Chondrocyte (in vitro differentiated cells): ENCODE results near the gene DLG4. TPM values are rescaled to one million over a fixed set of nuclear protein-coding genes. Genes with fewer than 3 reads are reported as not detected.

Experiments used
- DNase-seq: peaks from one replicate; pipeline ENCODE4 v3.0.0; 2021; ENCODE audit warnings: mixed read lengths, low spot score
- H3K27ac Mint-ChIP-seq: one replicate; pipeline ENCODE4 v1.8.0; 2021; ENCODE audit warnings: mild to moderate bottlenecking, moderate library complexity, mixed read lengths; ENCODE audit not compliant: unreplicated experiment
- H3K27me3 Mint-ChIP-seq: 2 replicates; pipeline ENCODE4 v1.8.0; 2021; ENCODE audit warnings: low read depth, mixed read lengths
- H3K36me3 Mint-ChIP-seq: 2 replicates; pipeline ENCODE4 v1.8.0; 2021; ENCODE audit warnings: low read depth, mixed read lengths
- H3K4me1 Mint-ChIP-seq: 2 replicates; pipeline ENCODE4 v1.8.0; 2021; ENCODE audit warnings: low read depth, mild to moderate bottlenecking, mixed read lengths
- H3K4me3 Mint-ChIP-seq: one replicate; pipeline ENCODE4 v1.8.0; 2021; ENCODE audit warnings: mild to moderate bottlenecking, moderate library complexity, mixed read lengths; ENCODE audit not compliant: unreplicated experiment
- H3K9me3 Mint-ChIP-seq: 2 replicates; pipeline ENCODE4 v1.8.0; 2021; ENCODE audit warnings: low read depth, mixed read lengths
- CTCF ChIP-seq: fragments of 200-600 bp; sonication (generic); IDR thresholded peaks from 2 replicates; pipeline ENCODE4 v1.5.0; 2021; ENCODE audit warnings: antibody characterized with exemption, mild to moderate bottlenecking, moderate library complexity
- microRNA-seq: library from miRNA; unstranded; fragments of <30 nt; microRNA quantifications from one replicate; pipeline ENCODE4 v1.2.0, GENCODE V29; 2020; ENCODE audit warnings: borderline number of aligned reads
- total RNA-seq: library from RNA; stranded (reverse); gene quantifications from 3 replicates; pipeline ENCODE4 v1.2.1, GENCODE V29; 2021

DLG4 gene
- total RNA-seq, 1 donor from 2014 or later = 28.3 TPM

- Mint-ChIP-seq H3K36me3 (no peaks in the 10 kb centered on the region), H3K9me3 (no peaks in the 10 kb centered on the region), H3K27ac (no peak overlapping the region), H3K4me1 (peaks cover 2% of the 10 kb centered on the region), H3K27me3 (peaks cover 45% of the 10 kb centered on the region), H3K4me3 (no peak overlapping the region)
- no peak for TF ChIP-seq CTCF
- DNase-seq = no peak
Observed at GRCh38 chr17:7137171-7137943, 82.3 kb downstream of the DLG4 start.

Small RNAs within 50 kb of the gene (microRNA-seq; reads per million reads assigned to microRNA genes)
- gene MIR324 = 4,523 reads per million, percentile 90 among the genes with 10 or more reads in this experiment

Other genes starting within 250 kb of the DLG4 start
- gene ALOX12, start 223.8 kb downstream of the DLG4 start, total RNA-seq = not detected in 3 replicates
- 241 to 266 TPM (median 259 TPM) in 3 replicates for gene RNASEK, start 207.2 kb downstream of the DLG4 start, total RNA-seq
- gene BCL6B, start 196.8 kb downstream of the DLG4 start, total RNA-seq = not detected in 3 replicates
- 3.5 to 5.4 TPM (median 4.8 TPM) in 3 replicates for gene SLC16A13, start 183.8 kb downstream of the DLG4 start, total RNA-seq
- 0.41 to 0.85 TPM (median 0.47 TPM) in 3 replicates for gene SLC16A11, start 175.7 kb downstream of the DLG4 start, total RNA-seq
- gene CLEC10A, start 139.6 kb downstream of the DLG4 start, total RNA-seq = not detected in 3 replicates
- not detected in 3 replicates for gene ASGR2, start 105.0 kb downstream of the DLG4 start, total RNA-seq
- gene ASGR1, start 40.5 kb downstream of the DLG4 start, total RNA-seq = 0.46 to 1.9 TPM (median 0.97 TPM) in 3 replicates
- gene ACADVL, start 102 bp upstream of the DLG4 start, total RNA-seq = 427 to 584 TPM (median 454 TPM) in 3 replicates
- 58.8 to 65.2 TPM (median 59.5 TPM) in 3 replicates for gene DVL2, start 14.7 kb upstream of the DLG4 start, total RNA-seq
- 49.5 to 57.8 TPM (median 53.1 TPM) in 3 replicates for gene PHF23, start 19.6 kb upstream of the DLG4 start, total RNA-seq
- 449 to 459 TPM (median 455 TPM) in 3 replicates for gene GABARAP, start 22.6 kb upstream of the DLG4 start, total RNA-seq
- 105 to 118 TPM (median 111 TPM) in 3 replicates for gene CTDNEP1, start 31.9 kb upstream of the DLG4 start, total RNA-seq
- 24.9 to 32.7 TPM (median 25.8 TPM) in 3 replicates for gene ELP5, start 32.4 kb upstream of the DLG4 start, total RNA-seq
- 0.42 to 0.54 TPM (median 0.46 TPM) in 3 replicates for gene CLDN7, start 42.6 kb upstream of the DLG4 start, total RNA-seq
- 0.15 to 0.38 TPM (median 0.30 TPM) in 3 replicates for gene SLC2A4, start 61.9 kb upstream of the DLG4 start, total RNA-seq
- gene YBX2, start 74.8 kb upstream of the DLG4 start, total RNA-seq = 0.56 to 0.57 TPM in 2 of 3 replicates, not detected in the other
- gene EIF5A, start 87.8 kb upstream of the DLG4 start, total RNA-seq = 364 to 494 TPM (median 376 TPM) in 3 replicates
- 43.9 to 64.9 TPM (median 55.3 TPM) in 3 replicates for gene GPS2, start 95.5 kb upstream of the DLG4 start, total RNA-seq
- gene NEURL4, start 109.5 kb upstream of the DLG4 start, total RNA-seq = 28.0 to 43.3 TPM (median 32.4 TPM) in 3 replicates
- 2.9 to 6.8 TPM (median 3.7 TPM) in 3 replicates for gene ACAP1, start 116.7 kb upstream of the DLG4 start, total RNA-seq
- gene KCTD11, start 132.3 kb upstream of the DLG4 start, total RNA-seq = 16.6 to 23.3 TPM (median 23.0 TPM) in 3 replicates
- gene TMEM95, start 135.3 kb upstream of the DLG4 start, total RNA-seq = not detected in 3 replicates
- 0.22 to 0.72 TPM in 2 of 3 replicates, not detected in the other for gene TNK1, start 161.3 kb upstream of the DLG4 start, total RNA-seq
- 79.8 to 82.6 TPM (median 81.5 TPM) in 3 replicates for gene PLSCR3, start 174.7 kb upstream of the DLG4 start, total RNA-seq
- gene TMEM256, start 184.3 kb upstream of the DLG4 start, total RNA-seq = 32.8 to 42.8 TPM (median 34.3 TPM) in 3 replicates
- 45.2 to 49.8 TPM (median 46.7 TPM) in 3 replicates for gene NLGN2, start 188.0 kb upstream of the DLG4 start, total RNA-seq
- not detected in 3 replicates for gene SPEM1, start 200.5 kb upstream of the DLG4 start, total RNA-seq
- gene SPEM2, start 205.8 kb upstream of the DLG4 start, total RNA-seq = not detected in 3 replicates
- not detected in 3 replicates for gene SPEM3, start 209.0 kb upstream of the DLG4 start, total RNA-seq
- gene TMEM102, start 215.6 kb upstream of the DLG4 start, total RNA-seq = 6.9 to 9.1 TPM (median 7.7 TPM) in 3 replicates
- 5.0 to 6.0 TPM (median 5.1 TPM) in 3 replicates for gene FGF11, start 219.7 kb upstream of the DLG4 start, total RNA-seq
- gene CHRNB1, start 225.2 kb upstream of the DLG4 start, total RNA-seq = 12.2 to 14.0 TPM (median 12.6 TPM) in 3 replicates